ENCODE data around the gene PEPD.
"Not testable (repeated sequence)": the region's sequence is repeated elsewhere in the genome, so short reads cannot be mapped to it uniquely, and the experiment has no call there.

The PEPD gene

GRCh38 chr19:33486407-33486806 lies 35.2 kb downstream of the PEPD start:
- H3K4me2 ChIP-seq, result no peak overlapping the region
- H4K20me1 ChIP-seq (ENCODE audit: insufficient read depth), result no peaks in the 10 kb centered on the region
- no peaks in the 10 kb centered on the region for H3K79me2 ChIP-seq (ENCODE audit: insufficient read depth, low read depth)
- H3K27me3 ChIP-seq (ENCODE audit: insufficient read depth, low read depth), result no peaks in the 10 kb centered on the region
- H2AFZ ChIP-seq (ENCODE audit: low read depth), result no peak overlapping the region
- no peaks in the 10 kb centered on the region for H3K36me3 ChIP-seq (ENCODE audit: insufficient read depth)
- TF ChIP-seq CTCF (conservative IDR thresholded peaks at IDR 0.05; ENCODE audit: low read depth, low read length), result no peak
- no peak overlapping the region for H3K27ac ChIP-seq
- no peak overlapping the region for H3K9ac ChIP-seq
- H3K4me1 ChIP-seq (ENCODE audit: low read depth, poor library complexity, severe bottlenecking), result no peaks in the 10 kb centered on the region
- H3K4me3 ChIP-seq (IDR thresholded peaks at IDR 0.05; ENCODE audit: insufficient read depth, low read depth, low read length), result no peak overlapping the region

DNA sequence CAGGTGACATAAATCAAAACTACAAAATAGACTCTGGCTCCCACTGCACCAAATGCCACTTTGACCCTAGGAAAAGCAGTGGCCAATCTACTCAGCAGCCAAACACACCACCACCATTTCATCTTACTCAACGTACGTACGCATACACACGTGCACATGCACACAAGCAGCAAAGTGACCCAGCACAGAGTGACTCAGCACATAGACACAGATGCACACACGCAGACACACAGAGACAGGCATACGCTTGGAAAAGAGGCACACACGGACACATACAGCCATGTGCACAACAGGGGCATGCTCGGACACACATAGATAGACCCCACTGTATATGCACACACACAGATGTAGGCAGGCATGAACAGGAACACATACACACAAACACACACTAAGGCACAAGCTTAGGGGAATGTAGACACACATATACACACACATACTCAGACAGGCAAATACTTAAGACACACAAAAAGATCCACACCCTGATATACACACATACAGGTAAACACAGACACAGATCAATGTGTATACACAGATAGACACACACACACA lies 37.3 kb downstream of the PEPD start:
- Histone ChIP-seq H3K36me3 (ENCODE audit: insufficient read depth) (no peaks in the 10 kb centered on the region), H3K79me2 (ENCODE audit: insufficient read depth, low read depth) (no peaks in the 10 kb centered on the region), H3K27me3 (ENCODE audit: insufficient read depth, low read depth) (no peaks in the 10 kb centered on the region), H3K27ac (no peak overlapping the region), H2AFZ (ENCODE audit: low read depth) (no peak overlapping the region), H3K9ac (no peak overlapping the region), H4K20me1 (ENCODE audit: insufficient read depth) (no peaks in the 10 kb centered on the region), H3K4me2 (no peak overlapping the region), H3K4me1 (ENCODE audit: low read depth, poor library complexity, severe bottlenecking) (no peaks in the 10 kb centered on the region), H3K4me3 (IDR thresholded peaks at IDR 0.05; ENCODE audit: insufficient read depth, low read depth, low read length) (no peak overlapping the region)
- TF ChIP-seq CTCF (conservative IDR thresholded peaks at IDR 0.05; ENCODE audit: low read depth, low read length), result no peak

GRCh38 chr19:33482476-33482875 lies 39.1 kb downstream of the PEPD start:
- Histone ChIP-seq H3K79me2 (ENCODE audit: insufficient read depth, low read depth) (no peaks in the 10 kb centered on the region), H3K4me1 (ENCODE audit: low read depth, poor library complexity, severe bottlenecking) (no peaks in the 10 kb centered on the region), H3K4me2 (no peak overlapping the region), H3K9ac (no peak overlapping the region), H3K4me3 (IDR thresholded peaks at IDR 0.05; ENCODE audit: insufficient read depth, low read depth, low read length) (no peak overlapping the region), H4K20me1 (ENCODE audit: insufficient read depth) (no peaks in the 10 kb centered on the region), H3K27ac (no peak overlapping the region), H2AFZ (ENCODE audit: low read depth) (no peak overlapping the region), H3K36me3 (ENCODE audit: insufficient read depth) (no peaks in the 10 kb centered on the region), H3K27me3 (ENCODE audit: insufficient read depth, low read depth) (no peaks in the 10 kb centered on the region)
- no peak for TF ChIP-seq CTCF (conservative IDR thresholded peaks at IDR 0.05; ENCODE audit: low read depth, low read length)

DNA sequence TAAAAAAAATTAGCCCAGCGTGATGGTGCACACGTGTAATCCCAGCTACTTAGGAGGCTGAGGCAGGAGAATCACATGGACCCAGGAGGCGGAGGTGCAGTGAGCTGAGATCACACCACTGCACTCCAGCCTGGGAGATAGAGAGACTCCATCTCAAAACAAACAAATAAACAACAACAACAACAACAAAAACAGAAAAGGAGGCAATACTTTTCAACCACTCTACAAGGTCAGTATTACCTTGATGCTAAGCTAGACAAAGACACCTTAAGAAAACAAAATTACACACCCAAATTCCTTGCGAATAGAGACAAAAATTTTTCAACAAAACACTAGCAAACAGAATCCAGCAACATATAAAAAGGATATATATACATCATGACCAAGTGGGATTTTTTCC lies 39.7 kb downstream of the PEPD start:
- Histone ChIP-seq H4K20me1 (ENCODE audit: insufficient read depth) (no peaks in the 10 kb centered on the region), H3K9ac (no peak overlapping the region), H2AFZ (ENCODE audit: low read depth) (no peak overlapping the region), H3K79me2 (ENCODE audit: insufficient read depth, low read depth) (no peaks in the 10 kb centered on the region), H3K4me3 (IDR thresholded peaks at IDR 0.05; ENCODE audit: insufficient read depth, low read depth, low read length) (no peak overlapping the region), H3K4me1 (ENCODE audit: low read depth, poor library complexity, severe bottlenecking) (no peaks in the 10 kb centered on the region), H3K36me3 (ENCODE audit: insufficient read depth) (no peaks in the 10 kb centered on the region), H3K4me2 (no peak overlapping the region), H3K27me3 (ENCODE audit: insufficient read depth, low read depth) (no peaks in the 10 kb centered on the region), H3K27ac (no peak overlapping the region)
- TF ChIP-seq CTCF (conservative IDR thresholded peaks at IDR 0.05; ENCODE audit: low read depth, low read length), result no peak

- not testable (repeated sequence) for H3K27ac ChIP-seq; H3K36me3 ChIP-seq (ENCODE audit: insufficient read depth); H2AFZ ChIP-seq (ENCODE audit: low read depth); H4K20me1 ChIP-seq (ENCODE audit: insufficient read depth); H3K4me2 ChIP-seq; H3K27me3 ChIP-seq (ENCODE audit: insufficient read depth, low read depth); H3K4me1 ChIP-seq (ENCODE audit: low read depth, poor library complexity, severe bottlenecking); H3K4me3 ChIP-seq (IDR thresholded peaks at IDR 0.05; ENCODE audit: insufficient read depth, low read depth, low read length); H3K9ac ChIP-seq; H3K79me2 ChIP-seq (ENCODE audit: insufficient read depth, low read depth)
Observed at GRCh38 chr19:33479570-33479969, 42.0 kb downstream of the PEPD start.
